Natural killer cell (primary cell): ENCODE results near the gene SERTAD1. TPM values are rescaled to one million over a fixed set of nuclear protein-coding genes. Genes with fewer than 3 reads are reported as not detected.

Source experiments
- total RNA-seq, 4 donors: library from RNA; stranded (reverse); fragments of 120-200 nt in 1 of 4; gene quantifications; one replicate each; pipeline versions ENCODE4 v1.2.3 to v1.2.4, GENCODE V29; 2013 to 2022

Gene SERTAD1
- total RNA-seq, 3 donors from 2014 or later (not counting 1 experiment from before 2014, with no cell fraction given), result 31.2 to 53.5 (median 38.7) TPM

Other genes starting within 250 kb of the SERTAD1 start
- gene MAP3K10, start 234.6 kb downstream of the SERTAD1 start, total RNA-seq, result 10 to 100 TPM; 27.1 to 39.0 (median 36.0) TPM
- not detected for gene TTC9B, start 207.6 kb downstream of the SERTAD1 start, total RNA-seq
- 1 to 10 TPM; 1.2 to 1.8 (median 1.2) TPM for gene CCNP, start 199.3 kb downstream of the SERTAD1 start, total RNA-seq
- 100 to 1,000 TPM; 234 to 292 (median 261) TPM for gene AKT2, start 140.6 kb downstream of the SERTAD1 start, total RNA-seq
- 10 to 100 TPM; 15.2 to 20.2 (median 16.1) TPM for gene C19orf47, start 77.6 kb downstream of the SERTAD1 start, total RNA-seq
- 100 to 1,000 TPM; 107 to 140 (median 109) TPM for gene PLD3, start 77.3 kb downstream of the SERTAD1 start, total RNA-seq
- under 1 TPM in 2 of 3 donors, not detected in 1; 0.14 to 0.29 TPM for gene HIPK4, start 35.8 kb downstream of the SERTAD1 start, total RNA-seq
- 1 to 10 TPM; 2.0 to 3.8 (median 3.7) TPM for gene PRX, start 12.6 kb downstream of the SERTAD1 start, total RNA-seq
- gene SERTAD3, start 18.3 kb upstream of the SERTAD1 start, total RNA-seq, result 100 to 1,000 TPM in 1 of 3 donors, 10 to 100 TPM in 2; 57.3 to 102 (median 83.3) TPM
- 10 to 100 TPM; 16.8 to 25.2 (median 18.3) TPM for gene BLVRB, start 39.8 kb upstream of the SERTAD1 start, total RNA-seq
- under 1 TPM; 0.16 to 0.63 (median 0.31) TPM for gene SPTBN4, start 41.0 kb upstream of the SERTAD1 start, total RNA-seq
- 100 to 1,000 TPM; 209 to 224 (median 209) TPM for gene SHKBP1, start 150.9 kb upstream of the SERTAD1 start, total RNA-seq
- 100 to 1,000 TPM; 153 to 182 (median 157) TPM for gene LTBP4, start 175.4 kb upstream of the SERTAD1 start, total RNA-seq